Panc1 (cell line): ENCODE measurements around the gene BRAT1. TPM values are rescaled to one million over a fixed set of nuclear protein-coding genes. Genes with fewer than 3 reads are reported as not detected.

Source experiments
- ATAC-seq: fragments of 200-7000 bp; cut with Tn5 transposase; 2 replicates; pipeline ENCODE4 v1.9.1; 2020; ENCODE audit warnings: mild to moderate bottlenecking, moderate library complexity
- BruUV-seq: library from RNA; stranded (reverse); fragments of 400-500 nt; replicated peaks from 2 replicates; lab custom pipeline; 2021; lab: Mats Ljungman, UMichigan
- CTCF ChIA-PET: fragments of 300-600 bp; sonication (Branson Sonifier 250); formaldehyde crosslinking; loops from one replicate; lab custom pipeline; 2022; ENCODE audit warnings: antibody characterized with exemption; lab: Charles Lee
- POLR2A ChIA-PET: fragments of 300-600 bp; sonication (Branson Sonifier 250); formaldehyde crosslinking; loops from one replicate; lab custom pipeline; 2022; ENCODE audit warnings: antibody characterized with exemption; lab: Charles Lee
- DNase-seq: peaks from one replicate; pipeline ENCODE4 v3.0.0-alpha.2; 2010; ENCODE audit warnings: low read depth, low spot score
- H3K27ac ChIP-seq: 2 replicates; pipeline ENCODE4 v1.5.1; 2011; ENCODE audit warnings: mild to moderate bottlenecking, low read length, inconsistent platforms
- H3K27me3 ChIP-seq: fragments of 200-500 bp; sonication (Bioruptor generic); 2 replicates; pipeline ENCODE4 v1.6.0; 2014; ENCODE audit warnings: low read length, inconsistent platforms; ENCODE audit not compliant: control insufficient read depth, insufficient read depth
- H3K36me3 ChIP-seq: fragments of 200-500 bp; sonication (Bioruptor generic); 2 replicates; pipeline ENCODE4 v1.5.1; 2014; ENCODE audit warnings: inconsistent platforms, mild to moderate bottlenecking, low read length, moderate library complexity; ENCODE audit not compliant: control insufficient read depth, insufficient read depth
- H3K4me1 ChIP-seq: 2 replicates; pipeline ENCODE4 v1.5.1; 2011; ENCODE audit warnings: inconsistent platforms, mild to moderate bottlenecking, low read length, moderate library complexity; ENCODE audit not compliant: control insufficient read depth, insufficient read depth
- H3K4me3 ChIP-seq, 2 experiments: 2 replicates each; pipeline ENCODE4 v1.5.1; 2011 to 2012; ENCODE audit warnings: low read depth in 2 of 2, low read length in 2 of 2, mild to moderate bottlenecking in 2 of 2, inconsistent platforms in 1 of 2, moderate library complexity in 1 of 2
- H3K9me3 ChIP-seq: fragments of 200-500 bp; sonication (Bioruptor generic); 2 replicates; pipeline ENCODE4 v1.5.1; 2014; ENCODE audit warnings: low read depth, mild to moderate bottlenecking, inconsistent platforms, low read length, moderate library complexity; ENCODE audit not compliant: control insufficient read depth, insufficient read depth
- POLR2AphosphoS5 ChIP-seq: IDR thresholded peaks from 2 replicates; pipeline ENCODE4 v1.6.1; 2012; ENCODE audit warnings: mild to moderate bottlenecking, low read depth, low read length, moderate library complexity
- SIN3A ChIP-seq: IDR thresholded peaks from 2 replicates; pipeline ENCODE4 v1.6.1; 2012; ENCODE audit warnings: low read depth, mild to moderate bottlenecking, low read length, moderate library complexity, borderline replicate concordance; ENCODE audit not compliant: insufficient read depth
- TCF7L2 ChIP-seq: IDR thresholded peaks from 2 replicates; pipeline ENCODE4 v1.6.1; 2011; ENCODE audit warnings: mild to moderate bottlenecking, low read depth, low read length, inconsistent platforms
- in situ Hi-C: cut with HindIII; loops from 2 replicates; pipeline ENCODE4 v1.10.0; 2016; ENCODE audit warnings: low sequenced_read_pairs, low pct_unique_long_range_greater_than_20kb
- intact Hi-C: fragments of 100-400 bp; cut with micrococcal nuclease; formaldehyde crosslinking; loops from one replicate; pipeline ENCODE4 v1.10.0; 2022; ENCODE audit not compliant: unreplicated experiment
- total RNA-seq: library from RNA; stranded (reverse); gene quantifications from one replicate; pipeline ENCODE4 v1.2.1, GENCODE V29; 2021; ENCODE audit not compliant: unreplicated experiment
- TF ChIP-seq, protein P1 (sequence below), 2 experiments: IDR thresholded peaks; 2 replicates each; pipeline ENCODE4 v1.6.1; 2011 to 2012; ENCODE audit warnings: low read depth in 2 of 2, control low read depth in 1 of 2, low read length in 1 of 2, mild to moderate bottlenecking in 1 of 2, moderate library complexity in 1 of 2; ENCODE audit not compliant: insufficient read depth in 1 of 2
- TF ChIP-seq, protein P2 (sequence below): fragments of 450-650 bp; IDR thresholded peaks from 2 replicates; pipeline ENCODE4 v1.5.1; 2017; ENCODE audit warnings: mild to moderate bottlenecking

Gene BRAT1
- total RNA-seq, 1 experiment from 2014 or later, result 76.9 TPM

- TF ChIP-seq, protein P1, sequence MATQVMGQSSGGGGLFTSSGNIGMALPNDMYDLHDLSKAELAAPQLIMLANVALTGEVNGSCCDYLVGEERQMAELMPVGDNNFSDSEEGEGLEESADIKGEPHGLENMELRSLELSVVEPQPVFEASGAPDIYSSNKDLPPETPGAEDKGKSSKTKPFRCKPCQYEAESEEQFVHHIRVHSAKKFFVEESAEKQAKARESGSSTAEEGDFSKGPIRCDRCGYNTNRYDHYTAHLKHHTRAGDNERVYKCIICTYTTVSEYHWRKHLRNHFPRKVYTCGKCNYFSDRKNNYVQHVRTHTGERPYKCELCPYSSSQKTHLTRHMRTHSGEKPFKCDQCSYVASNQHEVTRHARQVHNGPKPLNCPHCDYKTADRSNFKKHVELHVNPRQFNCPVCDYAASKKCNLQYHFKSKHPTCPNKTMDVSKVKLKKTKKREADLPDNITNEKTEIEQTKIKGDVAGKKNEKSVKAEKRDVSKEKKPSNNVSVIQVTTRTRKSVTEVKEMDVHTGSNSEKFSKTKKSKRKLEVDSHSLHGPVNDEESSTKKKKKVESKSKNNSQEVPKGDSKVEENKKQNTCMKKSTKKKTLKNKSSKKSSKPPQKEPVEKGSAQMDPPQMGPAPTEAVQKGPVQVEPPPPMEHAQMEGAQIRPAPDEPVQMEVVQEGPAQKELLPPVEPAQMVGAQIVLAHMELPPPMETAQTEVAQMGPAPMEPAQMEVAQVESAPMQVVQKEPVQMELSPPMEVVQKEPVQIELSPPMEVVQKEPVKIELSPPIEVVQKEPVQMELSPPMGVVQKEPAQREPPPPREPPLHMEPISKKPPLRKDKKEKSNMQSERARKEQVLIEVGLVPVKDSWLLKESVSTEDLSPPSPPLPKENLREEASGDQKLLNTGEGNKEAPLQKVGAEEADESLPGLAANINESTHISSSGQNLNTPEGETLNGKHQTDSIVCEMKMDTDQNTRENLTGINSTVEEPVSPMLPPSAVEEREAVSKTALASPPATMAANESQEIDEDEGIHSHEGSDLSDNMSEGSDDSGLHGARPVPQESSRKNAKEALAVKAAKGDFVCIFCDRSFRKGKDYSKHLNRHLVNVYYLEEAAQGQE (IDR thresholded peaks at IDR 0.05; ENCODE audit: insufficient read depth in 1 of 2, low read depth in 2 of 2, low read length in 1 of 2), result no peak
- TF ChIP-seq SIN3A, result no peak
- TF ChIP-seq, protein P2, sequence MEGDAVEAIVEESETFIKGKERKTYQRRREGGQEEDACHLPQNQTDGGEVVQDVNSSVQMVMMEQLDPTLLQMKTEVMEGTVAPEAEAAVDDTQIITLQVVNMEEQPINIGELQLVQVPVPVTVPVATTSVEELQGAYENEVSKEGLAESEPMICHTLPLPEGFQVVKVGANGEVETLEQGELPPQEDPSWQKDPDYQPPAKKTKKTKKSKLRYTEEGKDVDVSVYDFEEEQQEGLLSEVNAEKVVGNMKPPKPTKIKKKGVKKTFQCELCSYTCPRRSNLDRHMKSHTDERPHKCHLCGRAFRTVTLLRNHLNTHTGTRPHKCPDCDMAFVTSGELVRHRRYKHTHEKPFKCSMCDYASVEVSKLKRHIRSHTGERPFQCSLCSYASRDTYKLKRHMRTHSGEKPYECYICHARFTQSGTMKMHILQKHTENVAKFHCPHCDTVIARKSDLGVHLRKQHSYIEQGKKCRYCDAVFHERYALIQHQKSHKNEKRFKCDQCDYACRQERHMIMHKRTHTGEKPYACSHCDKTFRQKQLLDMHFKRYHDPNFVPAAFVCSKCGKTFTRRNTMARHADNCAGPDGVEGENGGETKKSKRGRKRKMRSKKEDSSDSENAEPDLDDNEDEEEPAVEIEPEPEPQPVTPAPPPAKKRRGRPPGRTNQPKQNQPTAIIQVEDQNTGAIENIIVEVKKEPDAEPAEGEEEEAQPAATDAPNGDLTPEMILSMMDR, result no peak
- no peak for TF ChIP-seq TCF7L2
- no peak for TF ChIP-seq POLR2AphosphoS5
- no peaks in the 10 kb centered on the region for H3K27me3 ChIP-seq
These were observed 58.9 kb downstream of the BRAT1 start for GRCh38 chr7:2496375-2496774.

GRCh38 chr7:2495418-2496299 is 59.7 kb downstream of the BRAT1 start:
- ChIA-PET POLR2A (interaction anchor here (0.7 kb wide), 1 partner anchor 972 kb away, joined by 10 read pairs; no protein-coding TSS in a partner anchor), CTCF (no interaction called here)
- no peak overlapping the region for H3K4me3 ChIP-seq
- intact Hi-C loops (no loop called here), in situ Hi-C loops (no loop called here)
- H3K27ac ChIP-seq, result no peak overlapping the region
- BruUV-seq, result no TSS peak
- TF ChIP-seq TCF7L2, result no peak
- TF ChIP-seq, protein P2, result no peak
- TF ChIP-seq, protein P1 (IDR thresholded peaks at IDR 0.05; ENCODE audit: insufficient read depth in 1 of 2, low read depth in 2 of 2, low read length in 1 of 2), result no peak
- no peak for TF ChIP-seq SIN3A
- no peak for TF ChIP-seq POLR2AphosphoS5
- DNase-seq (no peak), ATAC-seq (no peak)
- no peaks in the 10 kb centered on the region for H3K27me3 ChIP-seq
- peaks cover 20% of the 10 kb centered on the region for H3K4me1 ChIP-seq
- H3K9me3 ChIP-seq, result no peaks in the 10 kb centered on the region
- H3K36me3 ChIP-seq, result no peaks in the 10 kb centered on the region

More at GRCh38 chr7:2496375-2496774, 58.9 kb downstream of the BRAT1 start:
- H3K9me3 ChIP-seq, result no peaks in the 10 kb centered on the region
- no peaks in the 10 kb centered on the region for H3K36me3 ChIP-seq
- CTCF ChIA-PET, result no interaction called here
- no peak overlapping the region for H3K4me3 ChIP-seq
- H3K27ac ChIP-seq, result no peak overlapping the region
- intact Hi-C loops (no loop called here), in situ Hi-C loops (no loop called here)
- no TSS peak for BruUV-seq
- H3K4me1 ChIP-seq, result peaks cover 20% of the 10 kb centered on the region
- DNase-seq, result no peak
- no peak for ATAC-seq
- POLR2A ChIA-PET, result no interaction called here
